ENCODE measurements around the gene XRCC2.

Gene XRCC2

DNA sequence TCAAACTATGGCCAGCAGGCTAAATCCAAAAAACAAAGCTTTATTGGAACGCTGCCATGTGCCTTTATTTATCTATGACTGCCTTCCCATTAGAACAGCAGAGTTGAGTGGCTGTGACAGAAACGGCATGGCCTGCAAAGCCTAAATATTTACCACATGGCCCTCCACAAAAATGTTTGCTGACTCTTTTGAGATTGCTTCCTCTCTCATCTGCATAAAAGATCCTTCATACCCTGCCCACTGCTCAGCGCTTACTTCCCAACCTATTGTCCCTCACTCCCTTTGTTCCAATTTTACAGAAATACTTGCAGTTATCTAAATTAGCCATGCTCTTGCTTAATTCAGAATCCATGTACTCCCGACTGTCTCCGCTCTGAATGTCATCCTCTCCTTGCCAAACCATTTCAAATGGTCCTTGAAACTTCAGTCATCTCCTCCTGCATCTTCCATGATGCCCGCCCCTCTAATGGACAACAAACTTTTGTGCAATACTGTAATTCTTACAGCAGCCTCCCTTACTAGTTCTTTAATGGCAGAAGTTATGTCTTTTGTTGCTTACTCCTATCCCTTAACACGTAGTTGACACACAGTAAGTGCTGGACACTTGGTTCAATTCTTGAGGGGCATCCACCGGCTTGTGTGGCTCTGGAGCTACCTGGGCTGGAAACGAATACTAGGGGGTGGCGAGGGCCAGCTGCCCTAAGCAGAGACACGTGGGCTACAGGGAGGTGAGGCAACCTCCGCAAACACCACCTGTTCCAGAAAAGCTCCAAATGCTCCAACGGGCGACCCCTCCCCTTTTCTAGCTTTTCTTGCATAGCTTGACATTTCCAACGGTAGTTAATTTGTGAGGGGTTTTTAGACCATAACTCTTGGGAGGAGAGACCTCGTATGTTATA is 832 bp downstream of the XRCC2 start:
- intact Hi-C loops (cut with micrococcal nuclease) = loop anchor here (10.0 kb wide), 2 partner anchors 210 to 240 kb away; partner anchors contain the start of gene KMT2C
- peaks cover 6% of the 10 kb centered on the region for H3K36me3 Mint-ChIP-seq (ENCODE audit: low read depth)

DNA sequence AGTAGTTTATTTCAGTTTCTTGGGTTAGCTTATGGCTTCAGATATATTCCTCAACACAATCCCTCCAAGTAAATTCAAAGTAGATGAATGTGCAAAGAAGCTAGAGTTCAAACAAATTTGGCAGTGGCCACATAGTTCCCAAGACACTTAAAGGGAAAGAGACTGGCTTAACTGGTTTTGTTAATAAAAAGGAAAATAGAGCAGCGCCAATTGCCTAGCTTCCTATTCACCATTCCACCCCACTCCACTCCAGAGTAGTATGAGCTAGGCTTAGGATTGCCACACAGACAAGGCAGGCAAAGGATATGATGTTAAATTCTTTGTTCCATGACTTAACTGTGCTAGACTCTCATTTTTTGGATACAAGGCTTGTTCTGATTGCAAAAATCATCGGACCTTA is 2.0 kb downstream of the XRCC2 start:
- Mint-ChIP-seq H3K9me3 (no peaks in the 10 kb centered on the region), H3K4me1 (ENCODE audit: low read depth) (peaks cover 14% of the 10 kb centered on the region), H3K27me3 (no peaks in the 10 kb centered on the region), H3K27ac (no peak overlapping the region), H3K36me3 (ENCODE audit: low read depth) (peaks cover 6% of the 10 kb centered on the region), H3K4me3 (no peak overlapping the region)
- intact Hi-C loops (cut with micrococcal nuclease) = loop anchor here (10.0 kb wide), 2 partner anchors 209 to 239 kb away; partner anchors contain the start of gene KMT2C

More for the DNA sequence above, 832 bp downstream of the XRCC2 start:
- Mint-ChIP-seq H3K27me3 (no peaks in the 10 kb centered on the region), H3K9me3 (no peaks in the 10 kb centered on the region), H3K27ac (peak overlapping the region; percentile 78), H3K4me1 (ENCODE audit: low read depth) (peaks cover 14% of the 10 kb centered on the region), H3K4me3 (peak overlapping the region; percentile 91)

DNA sequence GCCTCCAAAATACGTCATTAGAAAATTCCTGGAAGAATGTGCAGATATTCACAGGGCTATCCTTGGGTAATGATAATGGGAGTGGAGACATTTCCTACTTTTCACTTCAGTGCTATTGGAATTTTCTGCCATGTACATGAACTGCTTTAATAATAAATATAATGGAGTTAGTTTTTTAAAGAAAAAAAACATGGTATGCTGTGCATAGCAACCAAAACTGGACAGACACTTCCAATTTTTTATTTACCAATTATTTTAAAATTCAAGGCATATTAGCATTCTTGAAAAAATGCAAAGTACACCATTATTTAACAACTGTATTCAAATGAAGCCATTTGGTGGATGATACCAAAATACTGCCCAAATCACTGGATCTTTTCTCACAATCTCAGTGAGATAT is 3.3 kb downstream of the XRCC2 start:
- Mint-ChIP-seq H3K9me3 (no peaks in the 10 kb centered on the region), H3K4me1 (ENCODE audit: low read depth) (peaks cover 21% of the 10 kb centered on the region), H3K4me3 (no peak overlapping the region), H3K27me3 (no peaks in the 10 kb centered on the region), H3K27ac (no peak overlapping the region), H3K36me3 (ENCODE audit: low read depth) (peaks cover 6% of the 10 kb centered on the region)
- intact Hi-C loops (cut with micrococcal nuclease) = loop anchor here (10.0 kb wide), 2 partner anchors 208 to 238 kb away; partner anchors contain the start of gene KMT2C

DNA sequence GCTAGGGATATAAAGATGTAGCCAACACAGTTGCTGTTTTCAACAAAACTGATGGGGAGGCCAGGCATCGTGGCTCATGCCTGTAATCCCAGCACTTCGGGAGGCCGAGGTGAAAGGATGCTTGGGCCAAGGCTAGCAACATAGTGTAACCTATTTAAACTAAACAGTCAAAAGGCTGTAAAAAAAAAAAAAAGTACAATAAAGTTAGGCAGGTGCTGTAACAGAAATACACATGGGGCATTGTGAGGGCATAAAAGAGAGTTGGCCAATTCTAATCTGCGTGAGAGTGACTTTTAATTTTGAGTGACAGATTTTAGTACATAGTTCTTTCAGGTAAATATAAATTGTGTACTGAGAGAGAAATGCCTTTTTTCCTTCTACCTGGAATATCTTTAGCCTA is 6.2 kb downstream of the XRCC2 start:
- no peaks in the 10 kb centered on the region for H3K36me3 Mint-ChIP-seq (ENCODE audit: low read depth)
- no peaks in the 10 kb centered on the region for H3K9me3 Mint-ChIP-seq
- H3K27ac Mint-ChIP-seq = no peak overlapping the region
- peaks cover 17% of the 10 kb centered on the region for H3K4me1 Mint-ChIP-seq (ENCODE audit: low read depth)
- H3K4me3 Mint-ChIP-seq = no peak overlapping the region
- no peaks in the 10 kb centered on the region for H3K27me3 Mint-ChIP-seq
- intact Hi-C loops (cut with micrococcal nuclease) = loop anchor here (10.0 kb wide), 2 partner anchors 205 to 235 kb away; partner anchors contain the start of gene KMT2C

DNA sequence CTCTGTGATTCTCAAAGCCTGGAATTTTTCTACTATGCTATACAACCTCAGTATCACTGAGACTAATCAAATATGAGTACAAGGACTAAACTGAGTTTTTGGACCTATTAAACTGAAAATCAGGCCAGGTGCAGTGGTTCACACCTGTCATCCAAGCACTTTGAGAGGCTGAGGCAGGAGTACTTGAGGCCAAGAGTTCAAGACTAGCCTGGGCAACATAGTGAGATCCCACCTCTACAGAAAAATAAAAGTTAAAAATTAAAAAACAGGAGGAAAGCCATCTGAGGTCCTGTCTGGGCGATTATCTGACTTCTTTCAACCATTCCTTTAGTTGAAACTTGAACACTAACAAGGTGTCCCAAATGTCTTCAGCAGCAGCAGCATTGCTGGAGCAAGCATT is 7.0 kb downstream of the XRCC2 start:
- intact Hi-C loops (cut with micrococcal nuclease) = no loop called here
- H3K27ac Mint-ChIP-seq = no peak overlapping the region
- no peaks in the 10 kb centered on the region for H3K36me3 Mint-ChIP-seq (ENCODE audit: low read depth)
- H3K4me1 Mint-ChIP-seq (ENCODE audit: low read depth) = peaks cover 20% of the 10 kb centered on the region
- no peaks in the 10 kb centered on the region for H3K27me3 Mint-ChIP-seq
- H3K9me3 Mint-ChIP-seq = no peaks in the 10 kb centered on the region
- H3K4me3 Mint-ChIP-seq = no peak overlapping the region

DNA sequence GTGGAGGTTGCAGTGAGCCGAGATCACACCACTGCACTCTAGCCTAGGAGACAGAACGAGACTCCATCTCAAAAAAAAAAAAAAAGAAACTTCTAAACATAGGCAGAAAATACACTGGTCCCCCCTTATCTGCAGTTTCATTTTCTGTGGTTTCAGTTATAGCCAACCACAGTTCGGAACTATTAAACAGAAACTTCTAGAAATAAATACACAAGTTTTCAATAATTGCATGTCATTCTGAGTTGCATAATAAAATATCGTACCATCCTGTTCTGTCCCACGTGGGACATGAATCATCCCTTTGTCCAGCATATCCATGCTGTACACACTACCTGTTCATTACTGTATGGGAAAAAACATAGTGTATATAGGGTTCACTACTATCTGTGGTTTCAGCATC is 8.0 kb downstream of the XRCC2 start:
- Mint-ChIP-seq H3K36me3 (ENCODE audit: low read depth) (no peaks in the 10 kb centered on the region), H3K27me3 (no peaks in the 10 kb centered on the region), H3K27ac (no peak overlapping the region), H3K4me1 (ENCODE audit: low read depth) (peaks cover 20% of the 10 kb centered on the region), H3K4me3 (no peak overlapping the region), H3K9me3 (no peaks in the 10 kb centered on the region)
- intact Hi-C loops (cut with micrococcal nuclease) = no loop called here

DNA sequence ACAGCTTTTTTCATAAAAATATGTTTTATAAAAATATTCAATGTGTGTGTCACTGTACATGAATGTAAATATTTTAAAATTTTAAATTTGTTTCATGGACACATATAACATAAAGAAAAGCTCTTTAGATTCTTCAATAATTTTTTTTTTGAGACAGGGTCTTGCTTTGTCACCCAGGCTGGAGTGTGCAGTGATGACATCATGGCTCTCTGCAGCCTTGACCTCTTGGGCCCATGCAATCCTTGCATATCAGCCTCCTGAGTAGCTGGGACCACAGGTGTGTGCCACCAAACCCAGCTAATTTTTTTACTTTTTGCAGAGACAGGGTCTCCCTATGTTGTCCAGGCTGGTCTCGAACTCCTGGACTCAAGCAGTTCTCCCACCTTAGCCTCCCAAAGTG is 9.9 kb downstream of the XRCC2 start:
- Mint-ChIP-seq H3K27me3 (no peaks in the 10 kb centered on the region), H3K4me1 (ENCODE audit: low read depth) (peaks cover 20% of the 10 kb centered on the region), H3K27ac (no peak overlapping the region), H3K9me3 (no peaks in the 10 kb centered on the region), H3K36me3 (ENCODE audit: low read depth) (no peaks in the 10 kb centered on the region), H3K4me3 (no peak overlapping the region)
- intact Hi-C loops (cut with micrococcal nuclease) = no loop called here

DNA sequence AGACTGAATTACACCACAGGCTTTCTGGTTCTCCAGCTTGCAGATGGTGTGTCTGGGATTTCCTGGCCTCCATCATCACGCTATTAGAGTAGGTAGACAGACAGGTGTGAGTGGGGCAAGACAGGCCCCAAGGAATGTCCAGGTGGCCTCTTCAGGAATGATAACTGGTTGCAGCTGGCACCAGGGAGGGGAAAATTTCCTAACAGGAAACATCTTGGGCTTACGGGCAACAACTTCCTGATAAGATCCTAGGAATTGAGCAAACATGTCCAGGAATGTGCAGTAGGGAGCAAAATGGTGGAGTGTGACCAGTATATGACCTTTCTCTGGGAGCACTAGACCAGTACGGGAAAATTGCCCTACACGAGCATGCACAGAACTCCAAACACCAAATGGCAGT is 11.3 kb downstream of the XRCC2 start:
- no peak overlapping the region for H3K4me3 Mint-ChIP-seq
- no peak overlapping the region for H3K27ac Mint-ChIP-seq
- intact Hi-C loops (cut with micrococcal nuclease) = no loop called here
- no peaks in the 10 kb centered on the region for H3K9me3 Mint-ChIP-seq
- no peaks in the 10 kb centered on the region for H3K27me3 Mint-ChIP-seq
- H3K36me3 Mint-ChIP-seq (ENCODE audit: low read depth) = no peaks in the 10 kb centered on the region
- peaks cover 20% of the 10 kb centered on the region for H3K4me1 Mint-ChIP-seq (ENCODE audit: low read depth)

DNA sequence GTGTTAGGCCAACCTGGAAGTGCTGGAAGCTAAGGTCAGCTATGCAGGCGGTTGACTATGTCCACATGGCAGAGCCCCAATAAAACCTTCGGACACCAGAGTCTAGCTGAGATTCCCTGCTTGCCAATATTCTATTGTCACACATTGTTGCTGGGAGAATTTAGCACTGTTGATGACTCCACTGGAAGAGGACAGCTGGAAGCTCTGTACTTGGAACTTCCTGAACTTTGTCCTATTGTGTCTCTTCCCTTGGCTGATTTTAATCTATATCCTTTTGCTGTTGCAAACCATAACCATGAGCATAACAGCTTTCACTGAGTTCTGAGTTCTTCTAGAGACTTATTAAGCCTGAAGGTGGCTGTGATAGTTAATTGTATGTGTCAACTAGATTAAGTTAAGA is 12.0 kb downstream of the XRCC2 start:
- Mint-ChIP-seq H3K27ac (no peak overlapping the region), H3K27me3 (no peaks in the 10 kb centered on the region), H3K36me3 (ENCODE audit: low read depth) (no peaks in the 10 kb centered on the region), H3K9me3 (no peaks in the 10 kb centered on the region), H3K4me3 (no peak overlapping the region), H3K4me1 (ENCODE audit: low read depth) (peaks cover 20% of the 10 kb centered on the region)
- intact Hi-C loops (cut with micrococcal nuclease) = no loop called here

DNA sequence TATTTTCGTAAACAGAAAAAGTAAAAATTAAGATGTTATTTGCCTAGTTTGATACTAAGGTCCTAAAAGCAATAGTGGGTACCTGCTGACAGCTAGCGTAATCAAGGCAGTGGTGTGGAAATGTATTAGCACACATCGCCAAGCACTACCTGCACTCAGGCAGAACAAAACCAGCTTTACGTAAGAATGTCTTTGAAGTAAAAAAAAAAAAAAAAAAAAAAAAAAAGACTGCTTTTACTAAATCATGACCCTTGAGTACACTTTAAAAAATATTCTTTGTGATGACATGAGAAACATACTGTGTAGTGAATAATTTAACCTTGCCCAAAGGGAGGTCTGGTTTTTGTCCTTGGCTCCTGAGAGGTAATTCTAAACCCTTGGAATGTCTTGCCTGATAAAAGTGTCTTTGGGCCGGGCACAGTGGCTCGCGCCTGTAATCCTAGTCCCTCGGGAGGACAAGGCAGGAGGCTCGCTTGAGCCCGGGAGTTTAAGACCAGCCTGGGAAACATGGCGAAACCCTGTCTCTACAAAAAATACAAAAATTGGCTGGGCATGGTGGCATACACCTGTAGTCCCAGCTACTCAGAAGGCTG is 12.7 kb downstream of the XRCC2 start:
- Mint-ChIP-seq H3K36me3 (ENCODE audit: low read depth) (no peaks in the 10 kb centered on the region), H3K4me1 (ENCODE audit: low read depth) (peaks cover 19% of the 10 kb centered on the region), H3K9me3 (no peaks in the 10 kb centered on the region), H3K27ac (no peak overlapping the region), H3K4me3 (no peak overlapping the region), H3K27me3 (no peaks in the 10 kb centered on the region)
- intact Hi-C loops (cut with micrococcal nuclease) = no loop called here

DNA sequence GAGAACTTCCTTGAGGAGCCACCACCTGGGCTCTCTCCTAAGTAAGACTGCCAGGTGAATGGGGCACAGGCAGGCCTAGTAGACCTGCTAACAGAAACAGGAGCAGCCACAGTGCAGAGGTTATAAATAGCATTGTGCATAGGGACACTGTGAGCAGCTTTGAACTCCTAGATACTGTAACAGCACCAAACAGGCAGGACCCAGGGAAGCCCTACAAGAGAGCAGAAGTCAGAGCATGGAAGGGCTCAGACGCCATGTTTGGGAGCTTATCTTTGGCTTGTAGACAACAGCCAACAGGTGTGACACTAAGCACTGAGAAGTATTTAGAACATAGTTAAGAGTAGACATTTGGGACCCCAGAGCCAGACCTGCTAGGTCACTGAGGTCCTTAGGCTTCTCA is 14.5 kb downstream of the XRCC2 start:
- no peak overlapping the region for H3K27ac Mint-ChIP-seq
- intact Hi-C loops (cut with micrococcal nuclease) = no loop called here

DNA sequence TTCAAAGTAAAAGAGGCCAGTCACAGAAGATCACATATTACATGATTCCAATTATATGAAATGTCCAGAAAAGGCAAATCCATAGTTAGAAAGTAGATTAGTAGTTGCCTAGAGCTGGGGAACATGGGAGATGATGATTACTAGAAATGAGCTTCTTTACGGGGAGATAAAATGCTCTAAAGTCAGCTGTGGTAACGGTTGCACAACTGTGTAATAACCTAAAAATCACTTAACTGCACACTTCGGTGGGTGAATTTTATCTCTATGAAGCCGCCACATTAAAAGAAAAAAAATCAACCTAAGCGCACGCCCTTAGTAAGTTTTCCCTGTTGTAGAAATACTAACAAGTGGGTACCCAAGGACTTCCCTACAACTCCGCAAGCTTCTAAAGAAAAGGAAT is 15.9 kb downstream of the XRCC2 start:
- H3K36me3 Mint-ChIP-seq (ENCODE audit: low read depth) = no peaks in the 10 kb centered on the region
- no peak overlapping the region for H3K27ac Mint-ChIP-seq
- H3K27me3 Mint-ChIP-seq = no peaks in the 10 kb centered on the region
- intact Hi-C loops (cut with micrococcal nuclease) = no loop called here
- H3K4me1 Mint-ChIP-seq (ENCODE audit: low read depth) = peaks cover 5% of the 10 kb centered on the region
- no peak overlapping the region for H3K4me3 Mint-ChIP-seq
- H3K9me3 Mint-ChIP-seq = no peaks in the 10 kb centered on the region

More for the DNA sequence above, 14.5 kb downstream of the XRCC2 start:
- Mint-ChIP-seq H3K4me3 (no peak overlapping the region), H3K9me3 (no peaks in the 10 kb centered on the region), H3K27me3 (no peaks in the 10 kb centered on the region), H3K36me3 (ENCODE audit: low read depth) (no peaks in the 10 kb centered on the region), H3K4me1 (ENCODE audit: low read depth) (peaks cover 5% of the 10 kb centered on the region)

DNA sequence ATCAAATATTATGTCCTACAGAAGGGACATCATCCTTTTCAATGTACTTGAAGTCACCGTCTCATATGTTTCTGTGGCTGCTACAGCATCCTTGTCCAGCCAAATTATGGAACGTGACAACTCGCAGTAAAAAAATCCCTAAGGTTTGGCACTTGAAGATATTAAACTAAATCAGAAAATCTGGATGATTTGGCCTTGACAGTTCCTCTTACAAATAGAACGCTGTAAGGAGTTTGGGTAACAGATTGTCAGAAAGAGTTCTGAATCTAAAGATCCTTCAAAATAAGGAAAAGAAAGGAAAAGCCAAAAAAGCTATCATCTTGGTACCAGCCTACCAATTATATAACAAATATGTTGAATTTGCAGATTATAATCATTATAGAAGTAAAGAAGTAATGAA is 21.0 kb downstream of the XRCC2 start:
- no peak overlapping the region for H3K27ac Mint-ChIP-seq
- no peaks in the 10 kb centered on the region for H3K9me3 Mint-ChIP-seq
- H3K36me3 Mint-ChIP-seq (ENCODE audit: low read depth) = no peaks in the 10 kb centered on the region
- no peaks in the 10 kb centered on the region for H3K4me1 Mint-ChIP-seq (ENCODE audit: low read depth)
- H3K27me3 Mint-ChIP-seq = no peaks in the 10 kb centered on the region
- intact Hi-C loops (cut with micrococcal nuclease) = no loop called here
- H3K4me3 Mint-ChIP-seq = no peak overlapping the region

DNA sequence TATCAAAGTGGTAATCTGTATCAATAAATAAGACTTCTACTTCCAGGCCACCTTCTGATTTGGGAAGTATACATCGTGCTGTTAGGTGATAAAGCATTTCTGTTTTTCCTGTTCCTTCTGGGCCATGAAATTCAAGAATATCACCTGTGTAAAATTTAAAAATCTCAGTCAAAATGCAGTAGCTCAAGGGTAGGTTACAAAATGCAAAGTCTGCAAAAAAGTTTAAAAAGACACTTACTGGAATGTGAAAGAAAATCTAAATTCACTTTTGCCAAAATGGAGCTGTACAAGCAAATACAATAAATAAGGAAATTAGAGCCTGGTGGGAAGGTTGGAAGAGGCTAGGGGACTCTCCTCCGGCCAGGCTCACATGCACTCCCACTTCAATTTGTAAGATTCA is 26.7 kb downstream of the XRCC2 start:
- H3K4me3 Mint-ChIP-seq = no peak overlapping the region
- peaks cover 18% of the 10 kb centered on the region for H3K9me3 Mint-ChIP-seq
- H3K27ac Mint-ChIP-seq = no peak overlapping the region
- peaks cover 7% of the 10 kb centered on the region for H3K36me3 Mint-ChIP-seq (ENCODE audit: low read depth)
- no peaks in the 10 kb centered on the region for H3K27me3 Mint-ChIP-seq
- intact Hi-C loops (cut with micrococcal nuclease) = no loop called here
- H3K4me1 Mint-ChIP-seq (ENCODE audit: low read depth) = no peaks in the 10 kb centered on the region
